GM12878 (cell line): ENCODE data around the gene FAM229B. TPM values are rescaled to one million over a fixed set of nuclear protein-coding genes. Genes with fewer than 3 reads are reported as not detected.

Experiments
- ATAC-seq: fragments of 200-7000 bp; cut with Tn5 transposase; 3 replicates; pipeline ENCODE4 v1.9.1; 2020; ENCODE audit warnings: mild to moderate bottlenecking, moderate library complexity
- BruUV-seq: library from RNA; stranded (reverse); fragments of 400-500 nt; replicated peaks from 2 replicates; lab custom pipeline; 2021; lab: Mats Ljungman, UMichigan
- CTCF ChIA-PET: fragments of 300-600 bp; sonication (Branson Sonifier 250); formaldehyde crosslinking; extraction: SDS; loops from one replicate; lab custom pipeline; 2021; ENCODE audit warnings: inconsistent platforms; lab: Yijun Ruan, JAX
- POLR2A ChIA-PET: fragments of 350-600 bp; formaldehyde crosslinking; extraction: SDS; loops from one replicate; lab custom pipeline; 2021; ENCODE audit warnings: inconsistent platforms; lab: Charles Lee
- RAD21 ChIA-PET: fragments of 300-600 bp; sonication (Branson Sonifier 250); formaldehyde crosslinking; loops from one replicate; lab custom pipeline; 2023; ENCODE audit warnings: antibody characterized with exemption; ENCODE audit not compliant: unreplicated experiment; lab: Charles Lee
- SMC1A ChIA-PET: fragments of 300-600 bp; sonication (Branson Sonifier 250); formaldehyde crosslinking; loops from one replicate; lab custom pipeline; 2023; ENCODE audit not compliant: unreplicated experiment, uncharacterized antibody; lab: Charles Lee
- DNase-seq: peaks from one replicate; pipeline ENCODE4 v3.0.0-alpha.2; 2011; ENCODE audit warnings: low read depth, low spot score
- FAIRE-seq: peaks from 3 replicates; lab custom pipeline; 2011; peaks lifted over from hg19 to GRCh38; lab: Jason Lieb, UNC
- H2AFZ ChIP-seq: 2 replicates; pipeline ENCODE4 v1.6.0; 2011; ENCODE audit warnings: low read depth, low read length, control low read depth; ENCODE audit not compliant: control insufficient read depth
- H3K27ac ChIP-seq: 2 replicates; pipeline ENCODE4 v1.5.1; 2011; ENCODE audit warnings: control low read depth; ENCODE audit not compliant: control insufficient read depth, insufficient read depth
- H3K27me3 ChIP-seq, 2 experiments: replicated peaks in 1 of 2; 2 replicates each; pipeline versions ENCODE4 v1.6.0 to v1.6.1; 2011; ENCODE audit warnings: low read length in 1 of 2; ENCODE audit not compliant: control insufficient read depth in 2 of 2, insufficient read depth in 2 of 2
- H3K36me3 ChIP-seq, 2 experiments: 2 replicates each; pipeline ENCODE4 v1.5.1; 2011; ENCODE audit warnings: low read length in 1 of 2; ENCODE audit not compliant: control insufficient read depth in 2 of 2, insufficient read depth in 2 of 2
- H3K4me1 ChIP-seq: 2 replicates; pipeline ENCODE4 v1.6.1; 2011; ENCODE audit warnings: mild to moderate bottlenecking, low read length, moderate library complexity, mixed read lengths; ENCODE audit not compliant: control insufficient read depth, insufficient read depth
- H3K4me2 ChIP-seq: 2 replicates; pipeline ENCODE4 v1.6.0; 2011; ENCODE audit warnings: control low read depth; ENCODE audit not compliant: control insufficient read depth, insufficient read depth
- H3K4me3 ChIP-seq: fragments of 200-600 bp; sonication (generic); 2 replicates; pipeline ENCODE4 v1.5.1; 2016
- H3K79me2 ChIP-seq: 2 replicates; pipeline ENCODE4 v1.6.0; 2011; ENCODE audit warnings: low read length; ENCODE audit not compliant: control insufficient read depth, insufficient read depth
- H3K9ac ChIP-seq: 2 replicates; pipeline ENCODE4 v1.8.0; 2011; ENCODE audit warnings: low read length, control low read depth, mixed read lengths; ENCODE audit not compliant: control insufficient read depth, insufficient read depth
- H3K9me3 ChIP-seq: replicated peaks from 3 replicates; pipeline ENCODE4 v1.5.1; 2011; ENCODE audit warnings: mild to moderate bottlenecking, low read length; ENCODE audit not compliant: control insufficient read depth, insufficient read depth
- H4K20me1 ChIP-seq: 2 replicates; pipeline ENCODE4 v1.6.0; 2011; ENCODE audit not compliant: control insufficient read depth, insufficient read depth
- BCL11A ChIP-seq: IDR thresholded peaks from 2 replicates; pipeline ENCODE4 v1.6.1; 2011; ENCODE audit warnings: low read depth, low read length
- POLR2A ChIP-seq: IDR thresholded peaks from 2 replicates; pipeline ENCODE4 v1.6.1; 2011; ENCODE audit warnings: low read depth, mild to moderate bottlenecking, low read length
- PRDM15 ChIP-seq: fragments of 450-650 bp; formaldehyde crosslinking; IDR thresholded peaks from 2 replicates; pipeline ENCODE4 v1.4.0; 2020; ENCODE audit warnings: mild to moderate bottlenecking, moderate library complexity
- RUNX3 ChIP-seq: IDR thresholded peaks from 2 replicates; pipeline ENCODE4 v1.6.1; 2012; ENCODE audit warnings: low read length, inconsistent platforms
- SPI1 ChIP-seq: IDR thresholded peaks from 2 replicates; pipeline ENCODE4 v1.6.1; 2011; ENCODE audit warnings: low read depth, mild to moderate bottlenecking, low read length, moderate library complexity, borderline replicate concordance; ENCODE audit not compliant: insufficient read depth
- TBL1XR1 ChIP-seq: IDR thresholded peaks from 2 replicates; pipeline ENCODE4 v1.6.1; 2012; ENCODE audit warnings: low read depth, low read length, improper control_type of control experiment
- TCF12 ChIP-seq: IDR thresholded peaks from 2 replicates; pipeline ENCODE4 v1.6.1; 2011; ENCODE audit warnings: low read depth, mild to moderate bottlenecking, low read length
- TCF3 ChIP-seq: IDR thresholded peaks from 2 replicates; pipeline ENCODE4 v1.6.1; 2012; ENCODE audit warnings: low read depth, mild to moderate bottlenecking, low read length, borderline replicate concordance; ENCODE audit not compliant: insufficient read depth
- ZBTB40 ChIP-seq: fragments of 450-650 bp; IDR thresholded peaks from 2 replicates; pipeline ENCODE4 v1.6.1; 2016; ENCODE audit warnings: mild to moderate bottlenecking, moderate library complexity, borderline replicate concordance
- whole genome bisulfite sequencing: methylation state at CpG from one replicate; pipeline ENCODE4 v1.1.6; 2016; ENCODE audit warnings: low lambda C conversion rate; ENCODE audit not compliant: insufficient replicate concordance, insufficient coverage; ENCODE audit errors: missing lambda C conversion rate; 5-methylcytosine and 5-hydroxymethylcytosine counted together
- in situ Hi-C: fragments of 300-500 bp; cut with MboI; formaldehyde crosslinking; loops from 9 replicates; pipeline ENCODE4 v1.14.3; 2018; ENCODE audit warnings: mixed read lengths
- intact Hi-C: fragments of 100-400 bp; cut with micrococcal nuclease; formaldehyde crosslinking; loops from one replicate; pipeline ENCODE4 v1.14.2; 2022; ENCODE audit not compliant: unreplicated experiment
- polyA plus RNA-seq, 11 experiments: library from polyadenylated mRNA; depleted of rRNA in 4 of 11; unstranded in 6 of 11; stranded (reverse) in 5 of 11; fragments of >200 nt; fragmentation: Nextera tagmentation in 4 of 11; fragmentation: Illumina TruSeq in 1 of 11; extraction: Ambion mirVana in 4 of 11; extraction: Trizol in 1 of 11; gene quantifications; 1 replicate in 1 of 11; 2 replicates in 10 of 11; pipeline versions ENCODE4 v1.2.1 to v1.2.3, GENCODE V29; 2011 to 2016; ENCODE audit warnings: inconsistent platforms in 2 of 11, missing spikeins in 2 of 11, low read depth in 1 of 11
- total RNA-seq, 4 experiments: library from RNA; depleted of rRNA in 3 of 4; stranded (reverse); fragments of >200 nt in 3 of 4; fragmentation: Illumina TruSeq in 1 of 4; extraction: Trizol in 1 of 4; gene quantifications; 2 replicates each; pipeline versions ENCODE4 v1.2.1 to v1.2.3, GENCODE V29; 2013 to 2021
- TF ChIP-seq, protein P1 (sequence below): fragments of 150-350 bp; IDR thresholded peaks from 2 replicates; pipeline ENCODE4 v1.6.1; 2014; ENCODE audit warnings: mild to moderate bottlenecking, low read depth, low read length
- TF ChIP-seq, protein P2 (sequence below): IDR thresholded peaks from 2 replicates; pipeline ENCODE4 v1.6.1; 2011; ENCODE audit warnings: low read depth, low read length, improper control_type of control experiment, borderline replicate concordance

Gene FAM229B
- total and polyA plus RNA-seq, 10 of the 15 experiments (the other 5 are each of a cell fraction or from before 2014, with no cell fraction given): 0.82 to 5.7 (median 3.1) TPM

DNA sequence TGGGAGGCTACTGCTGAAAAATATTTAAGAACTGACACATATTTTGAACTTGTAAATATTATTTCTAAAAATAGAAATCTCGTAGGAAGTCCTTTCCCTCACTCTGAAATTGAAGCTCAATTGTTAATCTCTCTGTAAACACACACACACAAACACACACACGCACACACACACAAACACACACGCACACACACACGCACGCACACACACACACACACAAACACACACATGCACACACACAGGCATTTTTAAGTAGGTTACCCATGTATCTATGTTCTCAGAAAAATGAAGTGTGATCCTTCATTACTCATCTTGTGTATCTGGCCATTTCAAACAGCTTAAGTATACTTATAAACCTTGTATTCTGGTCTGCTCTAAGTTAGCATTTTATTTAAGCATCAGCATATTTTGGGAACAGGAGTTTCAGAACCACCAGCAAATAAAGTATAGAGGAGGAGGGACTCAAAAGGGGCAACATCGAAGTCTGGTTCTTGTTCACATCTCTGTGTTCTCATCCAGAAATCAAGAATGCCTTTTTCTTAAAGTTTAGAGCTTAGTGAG, 21.9 kb upstream of the FAM229B start:
- WGBS: 41% methylated on average over 6 of the region's 6 CpGs
- DNase-seq: no peak
- ChIA-PET RAD21 (no interaction called here), SMC1A (interaction anchor here (0.9 kb wide), 1 partner anchor 9 kb away, joined by 3 read pairs; no protein-coding TSS in a partner anchor), POLR2A (no interaction called here), CTCF (interaction anchor here (0.6 to 2.4 kb wide), 6 partner anchors 19 to 97 kb away, joined by 3 to 7 read pairs (median 3); no protein-coding TSS in a partner anchor)
- Histone ChIP-seq H3K27ac (no peak overlapping the region), H4K20me1 (no peaks in the 10 kb centered on the region), H3K79me2 (no peaks in the 10 kb centered on the region), H3K4me3 (no peak overlapping the region), H3K4me1 (no peaks in the 10 kb centered on the region), H3K27me3 (no peaks in the 10 kb centered on the region), H3K4me2 (no peak overlapping the region), H3K36me3 (no peaks in the 10 kb centered on the region; a peak in 1 of 4 replicates), H3K9ac (no peak overlapping the region), H3K9me3 (no peaks in the 10 kb centered on the region), H2AFZ (no peak overlapping the region)
- no peak for FAIRE-seq
- no peak for ATAC-seq
- intact Hi-C loops: no loop called here
- in situ Hi-C loops: no loop called here
- no TSS peak for BruUV-seq
- TF ChIP-seq POLR2A (no peak), RUNX3 (no peak), TBL1XR1 (no peak), PRDM15 (no peak), TCF12 (no peak), TCF3 (no peak), SPI1 (no peak), ZBTB40 (no peak), BCL11A (no peak)
- TF ChIP-seq, protein P1, sequence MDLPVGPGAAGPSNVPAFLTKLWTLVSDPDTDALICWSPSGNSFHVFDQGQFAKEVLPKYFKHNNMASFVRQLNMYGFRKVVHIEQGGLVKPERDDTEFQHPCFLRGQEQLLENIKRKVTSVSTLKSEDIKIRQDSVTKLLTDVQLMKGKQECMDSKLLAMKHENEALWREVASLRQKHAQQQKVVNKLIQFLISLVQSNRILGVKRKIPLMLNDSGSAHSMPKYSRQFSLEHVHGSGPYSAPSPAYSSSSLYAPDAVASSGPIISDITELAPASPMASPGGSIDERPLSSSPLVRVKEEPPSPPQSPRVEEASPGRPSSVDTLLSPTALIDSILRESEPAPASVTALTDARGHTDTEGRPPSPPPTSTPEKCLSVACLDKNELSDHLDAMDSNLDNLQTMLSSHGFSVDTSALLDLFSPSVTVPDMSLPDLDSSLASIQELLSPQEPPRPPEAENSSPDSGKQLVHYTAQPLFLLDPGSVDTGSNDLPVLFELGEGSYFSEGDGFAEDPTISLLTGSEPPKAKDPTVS: no peak
- TF ChIP-seq, protein P2, sequence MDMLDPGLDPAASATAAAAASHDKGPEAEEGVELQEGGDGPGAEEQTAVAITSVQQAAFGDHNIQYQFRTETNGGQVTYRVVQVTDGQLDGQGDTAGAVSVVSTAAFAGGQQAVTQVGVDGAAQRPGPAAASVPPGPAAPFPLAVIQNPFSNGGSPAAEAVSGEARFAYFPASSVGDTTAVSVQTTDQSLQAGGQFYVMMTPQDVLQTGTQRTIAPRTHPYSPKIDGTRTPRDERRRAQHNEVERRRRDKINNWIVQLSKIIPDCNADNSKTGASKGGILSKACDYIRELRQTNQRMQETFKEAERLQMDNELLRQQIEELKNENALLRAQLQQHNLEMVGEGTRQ: no peak
